Measurements from ENCODE around the gene CD2AP. TPM values are rescaled to one million over a fixed set of nuclear protein-coding genes. Genes with fewer than 3 reads are reported as not detected.
A peak's percentile ranks its signal among the peaks of the same experiment; 100 is the strongest.
"Not testable (repeated sequence)": the region's sequence is repeated elsewhere in the genome, so short reads cannot be mapped to it uniquely, and the experiment has no call there.

CD2AP gene
- total RNA-seq, 1 experiment from 2014 or later, result 41.8 TPM

GRCh38 chr6:47479874-47480273, 2.3 kb downstream of the CD2AP start:
- ATAC-seq (no peak), DNase-seq (ENCODE audit: low read depth, low spot score) (no peak)
- CTCF ChIA-PET, result no interaction called here
- Histone ChIP-seq H3K36me3 (ENCODE audit: control insufficient read depth, insufficient read depth, low read length) (peaks cover 7% of the 10 kb centered on the region; the same call in 1 of the 2 replicates), H3K27me3 (ENCODE audit: control insufficient read depth, insufficient read depth, low read length) (no peaks in the 10 kb centered on the region), H3K4me3 (ENCODE audit: low read depth in 2 of 2, low read length in 2 of 2) (peak overlapping the region; percentile 97 to 99; a peak in 3 of 4 replicates), H3K4me1 (ENCODE audit: control insufficient read depth, insufficient read depth, low read length) (peaks cover 50% of the 10 kb centered on the region), H3K9me3 (ENCODE audit: control insufficient read depth, insufficient read depth, low read depth, low read length) (no peaks in the 10 kb centered on the region), H3K27ac (ENCODE audit: low read length) (peak overlapping the region; percentile 92; the same call in 1 of the 2 replicates)
- POLR2A ChIA-PET, result no interaction called here
- TF ChIP-seq, protein P1, sequence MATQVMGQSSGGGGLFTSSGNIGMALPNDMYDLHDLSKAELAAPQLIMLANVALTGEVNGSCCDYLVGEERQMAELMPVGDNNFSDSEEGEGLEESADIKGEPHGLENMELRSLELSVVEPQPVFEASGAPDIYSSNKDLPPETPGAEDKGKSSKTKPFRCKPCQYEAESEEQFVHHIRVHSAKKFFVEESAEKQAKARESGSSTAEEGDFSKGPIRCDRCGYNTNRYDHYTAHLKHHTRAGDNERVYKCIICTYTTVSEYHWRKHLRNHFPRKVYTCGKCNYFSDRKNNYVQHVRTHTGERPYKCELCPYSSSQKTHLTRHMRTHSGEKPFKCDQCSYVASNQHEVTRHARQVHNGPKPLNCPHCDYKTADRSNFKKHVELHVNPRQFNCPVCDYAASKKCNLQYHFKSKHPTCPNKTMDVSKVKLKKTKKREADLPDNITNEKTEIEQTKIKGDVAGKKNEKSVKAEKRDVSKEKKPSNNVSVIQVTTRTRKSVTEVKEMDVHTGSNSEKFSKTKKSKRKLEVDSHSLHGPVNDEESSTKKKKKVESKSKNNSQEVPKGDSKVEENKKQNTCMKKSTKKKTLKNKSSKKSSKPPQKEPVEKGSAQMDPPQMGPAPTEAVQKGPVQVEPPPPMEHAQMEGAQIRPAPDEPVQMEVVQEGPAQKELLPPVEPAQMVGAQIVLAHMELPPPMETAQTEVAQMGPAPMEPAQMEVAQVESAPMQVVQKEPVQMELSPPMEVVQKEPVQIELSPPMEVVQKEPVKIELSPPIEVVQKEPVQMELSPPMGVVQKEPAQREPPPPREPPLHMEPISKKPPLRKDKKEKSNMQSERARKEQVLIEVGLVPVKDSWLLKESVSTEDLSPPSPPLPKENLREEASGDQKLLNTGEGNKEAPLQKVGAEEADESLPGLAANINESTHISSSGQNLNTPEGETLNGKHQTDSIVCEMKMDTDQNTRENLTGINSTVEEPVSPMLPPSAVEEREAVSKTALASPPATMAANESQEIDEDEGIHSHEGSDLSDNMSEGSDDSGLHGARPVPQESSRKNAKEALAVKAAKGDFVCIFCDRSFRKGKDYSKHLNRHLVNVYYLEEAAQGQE (IDR thresholded peaks at IDR 0.05; ENCODE audit: insufficient read depth in 1 of 2, low read depth in 2 of 2, low read length in 1 of 2), result no peak
- no peak for TF ChIP-seq CTCF (IDR thresholded peaks at IDR 0.05)
- TF ChIP-seq POLR2AphosphoS5 (IDR thresholded peaks at IDR 0.05; ENCODE audit: low read depth, low read length), result no peak
- no peak for TF ChIP-seq TCF7L2 (IDR thresholded peaks at IDR 0.05; ENCODE audit: low read depth, low read length)
- no peak for TF ChIP-seq SIN3A (IDR thresholded peaks at IDR 0.05; ENCODE audit: borderline replicate concordance, insufficient read depth, low read depth, low read length)
- in situ Hi-C loops (cut with HindIII; ENCODE audit: low pct_unique_long_range_greater_than_20kb, low sequenced_read_pairs) (no loop called here), intact Hi-C loops (cut with micrococcal nuclease; ENCODE audit: unreplicated experiment) (no loop called here)
- BruUV-seq (replicated peaks), result no TSS peak

DNA sequence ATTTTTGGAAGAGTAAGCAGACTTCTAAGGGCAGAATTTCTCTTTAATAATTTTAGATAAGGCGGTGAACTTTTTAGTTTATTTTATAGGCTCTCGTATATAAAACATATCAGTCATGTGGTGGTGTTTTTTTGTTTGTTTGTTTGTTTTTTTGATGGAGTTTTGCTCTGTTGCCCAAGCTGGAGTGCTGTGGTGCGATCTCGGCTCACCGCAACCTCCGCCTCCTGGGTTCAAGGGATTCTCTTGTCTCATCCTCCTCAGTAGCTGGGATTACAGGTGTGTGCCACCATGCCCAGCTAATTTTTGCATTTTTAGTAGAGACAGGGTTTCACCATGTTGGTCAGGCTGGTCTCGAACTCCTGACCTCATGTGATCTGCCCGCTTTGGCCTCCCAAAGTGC, 3.6 kb downstream of the CD2AP start:
- H3K27me3 ChIP-seq (ENCODE audit: control insufficient read depth, insufficient read depth, low read length); intact Hi-C loops (cut with micrococcal nuclease; ENCODE audit: unreplicated experiment); BruUV-seq (replicated peaks); POLR2A ChIA-PET; H3K36me3 ChIP-seq (ENCODE audit: control insufficient read depth, insufficient read depth, low read length); H3K4me3 ChIP-seq (ENCODE audit: low read depth in 2 of 2, low read length in 2 of 2); CTCF ChIA-PET; DNase-seq (ENCODE audit: low read depth, low spot score); ATAC-seq; H3K9me3 ChIP-seq (ENCODE audit: control insufficient read depth, insufficient read depth, low read depth, low read length); in situ Hi-C loops (cut with HindIII; ENCODE audit: low pct_unique_long_range_greater_than_20kb, low sequenced_read_pairs); H3K27ac ChIP-seq (ENCODE audit: low read length): not testable (repeated sequence)
- H3K4me1 ChIP-seq (ENCODE audit: control insufficient read depth, insufficient read depth, low read length), result peaks cover 51% of the 10 kb centered on the region

DNA sequence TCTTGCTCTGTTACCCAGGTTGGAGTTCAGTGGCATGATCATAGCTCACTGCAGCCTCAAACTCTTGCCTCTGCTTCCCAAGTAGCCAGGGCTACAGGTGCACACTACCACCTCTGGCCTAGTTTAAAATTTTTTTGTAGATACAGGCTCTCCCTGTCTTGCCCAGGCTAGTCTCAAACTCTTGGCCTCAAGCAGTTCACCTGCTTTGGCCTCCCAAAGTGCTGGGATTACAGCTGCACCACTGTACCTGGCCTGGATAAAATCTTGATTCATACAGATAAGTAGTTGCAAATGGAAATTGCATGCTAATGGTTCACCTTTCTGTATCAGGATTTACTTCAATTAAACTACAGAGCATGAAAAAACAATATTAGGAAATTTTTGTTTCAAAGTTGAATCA, 4.2 kb downstream of the CD2AP start:
- Histone ChIP-seq H3K4me3 (ENCODE audit: low read depth in 2 of 2, low read length in 2 of 2) (no peak overlapping the region), H3K27ac (ENCODE audit: low read length) (no peak overlapping the region), H3K9me3 (ENCODE audit: control insufficient read depth, insufficient read depth, low read depth, low read length) (no peaks in the 10 kb centered on the region), H3K36me3 (ENCODE audit: control insufficient read depth, insufficient read depth, low read length) (peaks cover 7% of the 10 kb centered on the region; the same call in 1 of the 2 replicates), H3K4me1 (ENCODE audit: control insufficient read depth, insufficient read depth, low read length) (peaks cover 46% of the 10 kb centered on the region), H3K27me3 (ENCODE audit: control insufficient read depth, insufficient read depth, low read length) (no peaks in the 10 kb centered on the region)
- CTCF ChIA-PET, result no interaction called here
- intact Hi-C loops (cut with micrococcal nuclease; ENCODE audit: unreplicated experiment) (no loop called here), in situ Hi-C loops (cut with HindIII; ENCODE audit: low pct_unique_long_range_greater_than_20kb, low sequenced_read_pairs) (no loop called here)
- ATAC-seq (no peak), DNase-seq (ENCODE audit: low read depth, low spot score) (no peak)
- no TSS peak for BruUV-seq (replicated peaks)
- no peak for TF ChIP-seq TCF7L2 (IDR thresholded peaks at IDR 0.05; ENCODE audit: low read depth, low read length)
- no peak for TF ChIP-seq CTCF (IDR thresholded peaks at IDR 0.05)
- TF ChIP-seq SIN3A (IDR thresholded peaks at IDR 0.05; ENCODE audit: borderline replicate concordance, insufficient read depth, low read depth, low read length), result no peak
- TF ChIP-seq, protein P1 (IDR thresholded peaks at IDR 0.05; ENCODE audit: insufficient read depth in 1 of 2, low read depth in 2 of 2, low read length in 1 of 2), result no peak
- no peak for TF ChIP-seq POLR2AphosphoS5 (IDR thresholded peaks at IDR 0.05; ENCODE audit: low read depth, low read length)
- POLR2A ChIA-PET, result no interaction called here

All from Panc1 (cell line).